ENCODE measurements around the gene RPUSD4. TPM values are rescaled to one million over a fixed set of nuclear protein-coding genes. Genes with fewer than 3 reads are reported as not detected.

Gene RPUSD4, protein sequence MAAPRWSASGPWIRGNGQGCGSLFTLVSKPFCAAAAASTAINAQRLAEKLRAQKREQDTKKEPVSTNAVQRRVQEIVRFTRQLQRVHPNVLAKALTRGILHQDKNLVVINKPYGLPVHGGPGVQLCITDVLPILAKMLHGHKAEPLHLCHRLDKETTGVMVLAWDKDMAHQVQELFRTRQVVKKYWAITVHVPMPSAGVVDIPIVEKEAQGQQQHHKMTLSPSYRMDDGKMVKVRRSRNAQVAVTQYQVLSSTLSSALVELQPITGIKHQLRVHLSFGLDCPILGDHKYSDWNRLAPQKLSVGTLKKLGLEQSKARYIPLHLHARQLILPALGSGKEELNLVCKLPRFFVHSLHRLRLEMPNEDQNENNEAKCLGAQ
- 46.7 and 47.1 TPM in 2 replicates for total RNA-seq (ENCODE audit: low replicate concordance)

DNA sequence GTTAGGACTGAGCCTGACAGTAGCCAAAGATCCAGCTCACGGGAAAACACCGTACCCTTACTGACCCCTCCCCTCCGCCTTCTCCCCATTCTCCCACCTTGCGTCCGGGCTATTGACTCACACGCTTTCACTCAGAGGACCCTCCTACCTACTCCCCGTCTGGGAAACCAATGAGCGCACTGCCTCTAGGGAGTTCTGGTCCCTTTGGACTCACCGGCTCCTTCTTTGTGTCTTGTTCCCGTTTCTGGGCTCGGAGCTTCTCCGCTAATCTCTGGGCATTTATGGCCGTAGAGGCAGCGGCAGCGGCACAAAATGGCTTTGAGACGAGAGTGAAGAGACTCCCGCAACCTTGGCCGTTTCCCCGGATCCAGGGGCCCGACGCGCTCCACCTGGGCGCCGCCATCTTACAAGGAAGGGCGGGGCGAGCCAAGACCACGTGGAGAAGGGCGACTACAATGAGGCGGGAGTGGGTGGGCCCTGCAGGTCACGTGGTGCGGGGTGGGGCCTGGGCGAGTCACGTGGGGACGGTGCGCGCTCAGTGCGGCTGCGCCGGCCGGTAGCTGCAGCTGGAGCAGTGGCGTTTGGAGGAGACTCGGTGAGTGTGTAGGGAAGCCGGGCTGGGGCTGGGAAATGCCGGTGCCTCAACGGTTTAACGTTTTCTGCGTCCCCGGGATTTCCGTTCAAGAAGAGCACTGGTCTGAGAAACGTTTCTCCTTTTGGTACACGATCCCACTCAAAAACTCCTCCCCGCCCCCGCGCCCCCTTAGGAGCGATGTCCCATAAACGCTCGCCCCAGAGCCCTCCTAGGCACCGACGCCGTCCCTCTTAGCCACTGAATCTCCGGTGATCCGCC is at the start of gene RPUSD4, which contains the start of gene FAM118B:
Gene RPUSD4, minus strand, starts transcription at position 415 of the 853 bp plus-strand sequence. Its CDS starts 12 bp downstream, at position 403.
Gene FAM118B, plus strand, starts transcription at position 547 of the 853 bp plus-strand sequence. CDS start 23,220 bp downstream, outside the sequence.
- Histone ChIP-seq H3K9me3 (ENCODE audit: low read depth) (no peaks in the 10 kb centered on the region), H3K4me3 (peak within 1 kb of the TSS; percentile 94), H3K79me2 (ENCODE audit: low read depth) (peaks cover 68% of the 10 kb centered on the region), H3K4me1 (peaks cover 13% of the 10 kb centered on the region), H4K20me1 (ENCODE audit: low read depth) (peaks cover 16% of the 10 kb centered on the region), H3K4me2 (peak within 1 kb of the TSS; percentile 91), H3F3A (ENCODE audit: low read depth) (peaks cover 20% of the 10 kb centered on the region), H3K27me3 (no peaks in the 10 kb centered on the region), H2AFZ (replicated peaks) (peak within 1 kb of the TSS; percentile 97), H3K36me3 (peaks cover 7% of the 10 kb centered on the region), H3K27ac (peak within 1 kb of the TSS; percentile 84), H3K9ac (peak within 1 kb of the TSS; percentile 79)
- Mint-ChIP-seq H3K27ac (peak within 1 kb of the TSS; percentile 87), H3K9me3 (no peaks in the 10 kb centered on the region), H3K4me3 (peak within 1 kb of the TSS; percentile 91), H3K27me3 (ENCODE audit: insufficient read depth, low read depth) (no peaks in the 10 kb centered on the region), H3K4me1 (peaks cover 24% of the 10 kb centered on the region), H3K36me3 (peaks cover 8% of the 10 kb centered on the region)
- TF ChIP-seq EZH2 (IDR thresholded peaks at IDR 0.05) (no peak), EZH2phosphoT487 (IDR thresholded peaks at IDR 0.05) (no peak)
- TF ChIP-seq, protein P1, sequence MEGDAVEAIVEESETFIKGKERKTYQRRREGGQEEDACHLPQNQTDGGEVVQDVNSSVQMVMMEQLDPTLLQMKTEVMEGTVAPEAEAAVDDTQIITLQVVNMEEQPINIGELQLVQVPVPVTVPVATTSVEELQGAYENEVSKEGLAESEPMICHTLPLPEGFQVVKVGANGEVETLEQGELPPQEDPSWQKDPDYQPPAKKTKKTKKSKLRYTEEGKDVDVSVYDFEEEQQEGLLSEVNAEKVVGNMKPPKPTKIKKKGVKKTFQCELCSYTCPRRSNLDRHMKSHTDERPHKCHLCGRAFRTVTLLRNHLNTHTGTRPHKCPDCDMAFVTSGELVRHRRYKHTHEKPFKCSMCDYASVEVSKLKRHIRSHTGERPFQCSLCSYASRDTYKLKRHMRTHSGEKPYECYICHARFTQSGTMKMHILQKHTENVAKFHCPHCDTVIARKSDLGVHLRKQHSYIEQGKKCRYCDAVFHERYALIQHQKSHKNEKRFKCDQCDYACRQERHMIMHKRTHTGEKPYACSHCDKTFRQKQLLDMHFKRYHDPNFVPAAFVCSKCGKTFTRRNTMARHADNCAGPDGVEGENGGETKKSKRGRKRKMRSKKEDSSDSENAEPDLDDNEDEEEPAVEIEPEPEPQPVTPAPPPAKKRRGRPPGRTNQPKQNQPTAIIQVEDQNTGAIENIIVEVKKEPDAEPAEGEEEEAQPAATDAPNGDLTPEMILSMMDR (IDR thresholded peaks at IDR 0.05), result no peak
- DNase-seq (ENCODE audit: low spot score), result peak; percentile 99

DNA sequence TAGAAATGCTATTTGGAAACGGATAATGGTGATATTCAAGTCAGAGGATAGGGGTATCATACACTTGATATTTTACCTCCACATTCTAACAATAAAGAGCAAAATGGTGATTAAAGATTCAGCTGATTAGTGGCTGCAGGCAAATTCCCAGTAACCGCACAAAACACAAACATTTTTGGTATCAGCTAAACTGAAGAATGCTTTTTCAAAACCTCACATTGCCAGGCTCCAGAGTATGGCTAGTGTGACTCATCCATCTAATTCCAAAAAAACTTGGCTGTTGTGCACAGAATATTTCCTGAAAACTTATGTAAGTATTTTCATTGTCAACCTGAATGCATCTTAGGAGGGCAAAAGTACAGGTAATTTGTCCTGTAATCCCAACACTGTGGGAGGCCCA is 46.3 kb upstream of the RPUSD4 start:
- no peak overlapping the region for H3K4me3 ChIP-seq
- no peak overlapping the region for H2AFZ ChIP-seq (replicated peaks)
- H3K9ac ChIP-seq, result no peak overlapping the region
- no peak overlapping the region for H3K4me2 ChIP-seq
- H3K36me3 Mint-ChIP-seq, result peaks cover 22% of the 10 kb centered on the region
- H3K27ac ChIP-seq, result no peak overlapping the region
- peaks cover 25% of the 10 kb centered on the region for H3F3A ChIP-seq (ENCODE audit: low read depth)
- H3K27me3 ChIP-seq, result no peaks in the 10 kb centered on the region
- no peaks in the 10 kb centered on the region for H3K36me3 ChIP-seq
- no peaks in the 10 kb centered on the region for H3K4me1 ChIP-seq
- no peaks in the 10 kb centered on the region for H3K9me3 Mint-ChIP-seq
- H4K20me1 ChIP-seq (ENCODE audit: low read depth), result peaks cover 5% of the 10 kb centered on the region
- H3K4me3 Mint-ChIP-seq, result no peak overlapping the region
- DNase-seq (ENCODE audit: low spot score), result no peak
- TF ChIP-seq EZH2 (IDR thresholded peaks at IDR 0.05) (no peak), EZH2phosphoT487 (IDR thresholded peaks at IDR 0.05) (no peak)
- TF ChIP-seq, protein P1 (IDR thresholded peaks at IDR 0.05), result no peak
- H3K27me3 Mint-ChIP-seq (ENCODE audit: insufficient read depth, low read depth), result peaks cover 2% of the 10 kb centered on the region
- no peak overlapping the region for H3K27ac Mint-ChIP-seq
- no peaks in the 10 kb centered on the region for H3K9me3 ChIP-seq (ENCODE audit: low read depth)
- H3K79me2 ChIP-seq (ENCODE audit: low read depth), result no peaks in the 10 kb centered on the region
- no peaks in the 10 kb centered on the region for H3K4me1 Mint-ChIP-seq

DNA sequence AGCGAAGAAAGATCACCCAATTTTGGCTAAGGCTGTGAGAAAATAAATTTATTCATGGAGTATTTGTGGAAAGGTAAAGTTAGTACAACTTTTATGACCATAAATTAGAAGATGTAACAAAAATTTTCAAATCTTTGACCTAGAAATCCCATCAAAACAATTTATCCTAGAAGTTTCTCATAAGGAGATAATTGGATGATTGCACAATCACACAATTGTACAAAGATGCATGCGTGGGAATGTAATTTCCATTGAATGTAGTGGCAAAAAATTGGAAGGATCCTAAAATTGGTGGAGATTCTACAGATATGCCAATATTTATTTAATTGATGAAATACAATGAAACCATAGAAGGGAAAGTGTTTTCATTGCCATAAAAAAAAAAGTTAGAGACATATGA is 45.7 kb upstream of the RPUSD4 start:
- no peaks in the 10 kb centered on the region for H3K9me3 ChIP-seq (ENCODE audit: low read depth)
- no peak overlapping the region for H2AFZ ChIP-seq (replicated peaks)
- H3K4me3 ChIP-seq, result no peak overlapping the region
- no peaks in the 10 kb centered on the region for H3K27me3 ChIP-seq
- Mint-ChIP-seq H3K27ac (no peak overlapping the region), H3K4me1 (no peaks in the 10 kb centered on the region), H3K9me3 (no peaks in the 10 kb centered on the region), H3K27me3 (ENCODE audit: insufficient read depth, low read depth) (peaks cover 2% of the 10 kb centered on the region), H3K4me3 (no peak overlapping the region), H3K36me3 (peaks cover 23% of the 10 kb centered on the region)
- H3K4me2 ChIP-seq, result no peak overlapping the region
- peaks cover 23% of the 10 kb centered on the region for H3F3A ChIP-seq (ENCODE audit: low read depth)
- H4K20me1 ChIP-seq (ENCODE audit: low read depth), result peaks cover 5% of the 10 kb centered on the region
- H3K79me2 ChIP-seq (ENCODE audit: low read depth), result no peaks in the 10 kb centered on the region
- H3K4me1 ChIP-seq, result no peaks in the 10 kb centered on the region
- no peak for DNase-seq (ENCODE audit: low spot score)
- H3K9ac ChIP-seq, result no peak overlapping the region
- TF ChIP-seq, protein P1 (IDR thresholded peaks at IDR 0.05), result no peak
- TF ChIP-seq EZH2 (IDR thresholded peaks at IDR 0.05), result no peak
- no peak for TF ChIP-seq EZH2phosphoT487 (IDR thresholded peaks at IDR 0.05)
- no peaks in the 10 kb centered on the region for H3K36me3 ChIP-seq
- no peak overlapping the region for H3K27ac ChIP-seq
